Common myeloid progenitor, CD34-positive (primary cell): ENCODE data around the gene RXYLT1.
A peak's percentile ranks its signal among the peaks of the same experiment; 100 is the strongest.

Experiments used
- CTCF ChIA-PET: fragments of 350-600 bp; sonication (Branson Sonifier 250); formaldehyde crosslinking; loops from one replicate; lab custom pipeline; 2021; ENCODE audit warnings: antibody characterized with exemption; lab: Charles Lee
- POLR2A ChIA-PET: fragments of 350-600 bp; sonication (Branson Sonifier 250); formaldehyde crosslinking; loops from one replicate; lab custom pipeline; 2021; ENCODE audit warnings: antibody characterized with exemption; lab: Charles Lee
- DNase-seq, 3 donors: peaks; one replicate each; pipeline versions ENCODE4 v3.0.0 to v3.0.0-alpha.2; 2013
- H3K27ac ChIP-seq, 2 experiments: 1 replicate in 1 of 2; 2 replicates in 1 of 2; pipeline ENCODE4 v1.7.0; 2013; ENCODE audit warnings: inconsistent platforms in 2 of 2, low read length in 2 of 2, mild to moderate bottlenecking in 2 of 2, low read depth in 1 of 2, moderate library complexity in 1 of 2; ENCODE audit not compliant: severe bottlenecking in 2 of 2, insufficient read depth in 1 of 2, poor library complexity in 1 of 2
- H3K27me3 ChIP-seq, 5 experiments: replicated peaks in 2 of 5; 1 replicate in 3 of 5; 2 replicates in 2 of 5; pipeline versions ENCODE4 v1.6.1 to v1.7.0; 2013; ENCODE audit warnings: low read length in 4 of 5, mild to moderate bottlenecking in 2 of 5, moderate library complexity in 2 of 5, inconsistent platforms in 1 of 5; ENCODE audit not compliant: insufficient read depth in 5 of 5, control insufficient read depth in 4 of 5
- H3K36me3 ChIP-seq, 4 experiments: 1 replicate in 2 of 4; 2 replicates in 2 of 4; pipeline versions ENCODE4 v1.6.1 to v1.7.0; 2013; ENCODE audit warnings: low read length in 3 of 4, control low read depth in 1 of 4, mild to moderate bottlenecking in 1 of 4; ENCODE audit not compliant: control insufficient read depth in 4 of 4, insufficient read depth in 4 of 4
- H3K4me1 ChIP-seq, 4 experiments: 1 replicate in 3 of 4; 2 replicates in 1 of 4; pipeline versions ENCODE4 v1.6.1 to v1.7.1; 2013; ENCODE audit warnings: low read length in 3 of 4, mild to moderate bottlenecking in 3 of 4, control low read depth in 1 of 4, inconsistent platforms in 1 of 4, moderate library complexity in 1 of 4; ENCODE audit not compliant: control insufficient read depth in 4 of 4, insufficient read depth in 4 of 4; ENCODE audit errors: control extremely low read depth in 1 of 4
- H3K4me3 ChIP-seq, 7 experiments: 1 replicate in 4 of 7; 2 replicates in 3 of 7; pipeline versions ENCODE4 v1.5.1 to v1.7.0; 2013; ENCODE audit warnings: mild to moderate bottlenecking in 7 of 7, low read length in 6 of 7, moderate library complexity in 6 of 7, inconsistent platforms in 2 of 7, low read depth in 2 of 7, control low read depth in 1 of 7; ENCODE audit not compliant: insufficient read depth in 4 of 7, control insufficient read depth in 1 of 7; ENCODE audit errors: extremely low read depth in 1 of 7
- H3K9me3 ChIP-seq, 5 experiments: 1 replicate in 4 of 5; 2 replicates in 1 of 5; pipeline versions ENCODE4 v1.6.1 to v1.7.1; 2013; ENCODE audit warnings: low read length in 4 of 5, mild to moderate bottlenecking in 2 of 5, inconsistent platforms in 1 of 5, low read depth in 1 of 5, moderate library complexity in 1 of 5; ENCODE audit not compliant: control insufficient read depth in 4 of 5, insufficient read depth in 2 of 5; ENCODE audit errors: control extremely low read depth in 1 of 5
- WGBS: methylation state at CpG from one replicate; pipeline ENCODE4 v1.1.5; 2013; ENCODE audit not compliant: insufficient coverage; 5-methylcytosine and 5-hydroxymethylcytosine counted together

RXYLT1 gene

GRCh38 chr12:63795944-63796343 lies 16.2 kb downstream of the RXYLT1 start:
- POLR2A ChIA-PET = no interaction called here

GRCh38 chr12:63802012-63802608 lies 22.4 kb downstream of the RXYLT1 start:
- ChIA-PET CTCF (interaction anchor here (0.7 to 4.7 kb wide), 14 partner anchors 9 to 714 kb away, joined by 3 to 36 read pairs (median 4); no protein-coding TSS in a partner anchor), POLR2A (interaction anchor here (0.5 kb wide), 1 partner anchor 435 kb away, joined by 3 read pairs; no protein-coding TSS in a partner anchor)
- WGBS = 50% methylated on average over 2 of the region's 6 CpGs
- Histone ChIP-seq H3K9me3 (no peaks in the 10 kb centered on the region), H3K27me3 (no peaks in the 10 kb centered on the region), H3K27ac (no peak overlapping the region), H3K4me1 (no peaks in the 10 kb centered on the region), H3K4me3 (no peak overlapping the region), H3K36me3 (peaks cover 7 to 17% (median 10%) of the 10 kb centered on the region in 4 experiments)
- DNase-seq = peak; percentile 44 to 65 (median 56)

More at GRCh38 chr12:63795944-63796343, 16.2 kb downstream of the RXYLT1 start:
- no peak for DNase-seq
- Histone ChIP-seq H3K27me3 (no peaks in the 10 kb centered on the region), H3K36me3 (peaks cover 0 to 15% (median 7%) of the 10 kb centered on the region in 4 experiments), H3K27ac (no peak overlapping the region), H3K4me1 (no peaks in the 10 kb centered on the region), H3K9me3 (no peaks in the 10 kb centered on the region), H3K4me3 (no peak overlapping the region)
- CTCF ChIA-PET = no interaction called here
- WGBS = 98% methylated on average over 5 of the region's 6 CpGs

- Histone ChIP-seq H3K9me3 (no peaks in the 10 kb centered on the region), H3K4me1 (no peaks in the 10 kb centered on the region), H3K27ac (no peak overlapping the region), H3K4me3 (no peak overlapping the region), H3K36me3 (peaks cover 7 to 30% (median 21%) of the 10 kb centered on the region in 4 experiments), H3K27me3 (no peaks in the 10 kb centered on the region)
- no peak for DNase-seq
- WGBS = no CpG with 5 or more reads among the region's 2 CpGs
- CTCF ChIA-PET = no interaction called here
- POLR2A ChIA-PET = no interaction called here
Observed at GRCh38 chr12:63804746-63805145, 25.0 kb downstream of the RXYLT1 start.

GRCh38 chr12:63805704-63806672 lies 26.3 kb downstream of the RXYLT1 start:
- WGBS = 100% methylated on average over 2 of the region's 3 CpGs
- POLR2A ChIA-PET = no interaction called here
- Histone ChIP-seq H3K36me3 (peaks cover 7 to 30% (median 22%) of the 10 kb centered on the region in 4 experiments), H3K4me3 (no peak overlapping the region), H3K27ac (no peak overlapping the region), H3K27me3 (no peaks in the 10 kb centered on the region), H3K4me1 (no peaks in the 10 kb centered on the region), H3K9me3 (no peaks in the 10 kb centered on the region)
- CTCF ChIA-PET = interaction anchor here (1.1 kb wide), 1 partner anchor 701 kb away, joined by 3 read pairs; no protein-coding TSS in a partner anchor
- DNase-seq = no peak

- ChIA-PET CTCF (no interaction called here), POLR2A (no interaction called here)
- Histone ChIP-seq H3K27me3 (no peaks in the 10 kb centered on the region), H3K4me3 (no peak overlapping the region), H3K4me1 (no peaks in the 10 kb centered on the region), H3K27ac (no peak overlapping the region), H3K36me3 (peaks cover 7 to 30% (median 22%) of the 10 kb centered on the region in 4 experiments), H3K9me3 (no peaks in the 10 kb centered on the region)
- 96% methylated on average over 4 of the region's 5 CpGs for WGBS
- no peak for DNase-seq
Observed at GRCh38 chr12:63808631-63809030, 28.9 kb downstream of the RXYLT1 start.

GRCh38 chr12:63809566-63809965 lies 29.9 kb downstream of the RXYLT1 start:
- Histone ChIP-seq H3K36me3 (peaks cover 7 to 30% (median 22%) of the 10 kb centered on the region in 4 experiments), H3K9me3 (no peaks in the 10 kb centered on the region), H3K27me3 (no peaks in the 10 kb centered on the region), H3K4me3 (no peak overlapping the region), H3K27ac (no peak overlapping the region), H3K4me1 (peaks cover 0 to 6% (median 3%) of the 10 kb centered on the region in 4 experiments)
- DNase-seq = no peak
- CTCF ChIA-PET = no interaction called here
- WGBS = no CpG with 5 or more reads among the region's 4 CpGs
- POLR2A ChIA-PET = no interaction called here
